PC-3 (cell line): ENCODE measurements around the gene OR6N2.

Source experiments
- CTCF ChIP-seq: fragments of 300-600 bp; sonication (generic); conservative IDR thresholded peaks from 2 replicates; pipeline ENCODE4 v1.5.1; 2017; ENCODE audit warnings: antibody characterized with exemption, low read depth, mild to moderate bottlenecking, low read length
- EZH2phosphoT487 ChIP-seq: fragments of 300-600 bp; sonication (generic); IDR thresholded peaks from 2 replicates; pipeline ENCODE4 v1.6.1; 2018; ENCODE audit warnings: mild to moderate bottlenecking, antibody characterized with exemption, low read length, borderline replicate concordance

- TF ChIP-seq CTCF (no peak), EZH2phosphoT487 (no peak)
Measured at GRCh38 chr1:158800526-158800925, 19.5 kb upstream of the OR6N2 start.
